GM12873 (cell line): Measurements from ENCODE around the gene NAA10.

Source experiments
- TF ChIP-seq, protein P1 (sequence below): IDR thresholded peaks from 2 replicates; pipeline ENCODE4 v1.5.1; 2012; ENCODE audit warnings: low read depth, mild to moderate bottlenecking, moderate library complexity, low read length, control low read depth; ENCODE audit not compliant: insufficient read depth; ENCODE audit errors: missing control alignments

The NAA10 gene

DNA sequence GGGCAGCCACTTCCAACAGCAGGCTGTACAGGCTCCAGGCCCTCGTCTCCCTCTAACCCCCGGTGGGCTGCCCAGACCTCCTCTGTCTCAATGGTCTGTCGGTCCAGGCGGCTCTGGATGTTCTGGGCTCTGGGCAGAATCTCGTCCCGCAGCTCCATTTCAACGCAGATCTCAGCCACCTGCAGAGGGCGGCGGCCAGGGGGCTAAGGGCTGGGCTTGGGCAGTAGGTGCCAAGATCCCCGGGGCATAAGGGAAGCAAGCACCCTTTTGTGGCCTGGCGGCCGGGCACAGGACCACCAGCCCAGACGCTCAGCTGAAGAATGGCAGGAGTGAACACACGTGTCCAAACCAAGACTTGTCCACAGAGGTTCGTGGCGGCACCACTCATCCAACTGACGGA lies 21.1 kb downstream of the NAA10 start:
- TF ChIP-seq, protein P1, sequence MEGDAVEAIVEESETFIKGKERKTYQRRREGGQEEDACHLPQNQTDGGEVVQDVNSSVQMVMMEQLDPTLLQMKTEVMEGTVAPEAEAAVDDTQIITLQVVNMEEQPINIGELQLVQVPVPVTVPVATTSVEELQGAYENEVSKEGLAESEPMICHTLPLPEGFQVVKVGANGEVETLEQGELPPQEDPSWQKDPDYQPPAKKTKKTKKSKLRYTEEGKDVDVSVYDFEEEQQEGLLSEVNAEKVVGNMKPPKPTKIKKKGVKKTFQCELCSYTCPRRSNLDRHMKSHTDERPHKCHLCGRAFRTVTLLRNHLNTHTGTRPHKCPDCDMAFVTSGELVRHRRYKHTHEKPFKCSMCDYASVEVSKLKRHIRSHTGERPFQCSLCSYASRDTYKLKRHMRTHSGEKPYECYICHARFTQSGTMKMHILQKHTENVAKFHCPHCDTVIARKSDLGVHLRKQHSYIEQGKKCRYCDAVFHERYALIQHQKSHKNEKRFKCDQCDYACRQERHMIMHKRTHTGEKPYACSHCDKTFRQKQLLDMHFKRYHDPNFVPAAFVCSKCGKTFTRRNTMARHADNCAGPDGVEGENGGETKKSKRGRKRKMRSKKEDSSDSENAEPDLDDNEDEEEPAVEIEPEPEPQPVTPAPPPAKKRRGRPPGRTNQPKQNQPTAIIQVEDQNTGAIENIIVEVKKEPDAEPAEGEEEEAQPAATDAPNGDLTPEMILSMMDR, result no peak

DNA sequence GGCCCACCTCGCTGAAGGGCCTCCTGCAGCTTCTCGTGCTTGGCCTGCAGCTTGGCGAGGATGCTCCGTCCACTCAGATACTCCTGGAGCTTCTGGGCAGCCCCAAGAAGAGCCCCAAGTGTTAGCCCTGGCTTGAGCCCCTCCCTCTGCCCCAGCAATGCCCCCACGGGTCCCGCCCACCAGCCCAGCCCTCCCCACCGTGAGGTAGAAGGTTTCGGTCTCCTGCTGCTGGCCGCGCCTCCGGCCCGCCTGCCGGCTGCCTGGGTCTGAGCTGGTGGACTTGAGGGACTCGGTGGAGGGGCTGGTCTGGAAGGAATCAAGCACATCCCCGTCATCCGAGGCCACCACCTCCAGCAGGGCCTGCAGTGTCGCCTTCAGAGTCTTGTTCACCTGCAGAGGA lies 21.6 kb downstream of the NAA10 start:
- TF ChIP-seq, protein P1, result no peak

DNA sequence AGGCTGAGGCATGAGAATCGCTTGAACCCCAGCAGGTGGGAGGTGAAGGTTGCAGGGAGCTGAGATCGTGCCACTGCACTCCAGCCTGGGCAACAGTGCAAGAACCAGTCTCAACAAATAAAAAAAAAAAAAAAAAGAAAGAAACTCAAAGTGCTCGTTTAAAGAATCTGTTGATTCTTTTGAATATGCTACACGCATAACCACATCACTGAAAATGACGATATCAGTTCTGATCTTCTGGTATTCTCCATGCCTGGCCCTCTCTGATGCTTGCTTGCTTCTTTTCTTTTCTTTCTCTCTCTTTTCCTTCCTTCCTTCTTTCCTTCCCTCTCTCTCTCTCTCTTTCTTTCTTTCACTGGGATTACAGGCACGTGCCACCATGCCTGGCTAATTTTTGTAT lies 23.0 kb downstream of the NAA10 start:
- TF ChIP-seq, protein P1, result no peak

DNA sequence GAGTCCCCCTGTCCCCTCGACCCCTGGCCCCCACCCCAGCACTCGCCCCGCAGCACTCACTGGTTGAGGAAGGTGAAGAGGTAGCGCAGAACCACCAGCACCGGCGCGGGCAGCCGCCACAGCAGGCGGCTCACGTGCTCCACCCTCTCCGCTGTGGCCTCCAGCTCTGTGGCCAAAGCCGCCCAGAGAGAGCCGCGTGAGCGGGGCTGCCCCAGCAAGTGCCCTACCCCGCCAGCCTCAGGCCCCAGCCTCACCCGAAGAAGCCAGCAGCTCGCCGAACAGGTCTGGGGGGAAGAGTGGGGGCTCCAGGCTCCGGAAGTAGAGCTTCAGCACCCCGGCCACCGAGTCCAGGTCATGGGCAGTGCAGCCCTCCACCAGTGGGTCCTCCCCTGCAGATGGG lies 24.4 kb downstream of the NAA10 start:
- TF ChIP-seq, protein P1, result no peak

DNA sequence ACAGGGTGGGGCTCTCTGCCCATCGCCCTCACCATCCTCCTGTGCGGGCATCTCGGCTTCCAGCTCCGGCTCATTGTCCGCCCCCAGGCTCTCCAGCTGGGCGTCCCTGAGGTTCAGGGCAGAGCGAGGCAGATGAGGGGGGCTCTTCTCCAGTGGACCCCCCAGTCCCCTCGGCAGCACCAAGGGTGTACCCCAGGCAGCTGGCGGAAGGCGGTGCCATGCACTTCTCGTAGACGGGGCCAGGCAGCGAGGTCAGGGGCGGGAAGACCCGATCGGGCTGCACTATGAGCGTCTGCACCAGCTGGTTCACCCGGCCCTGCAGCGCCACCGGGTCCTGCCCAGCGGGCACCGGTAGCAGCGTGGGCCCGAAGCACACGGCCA lies 24.9 kb downstream of the NAA10 start:
- TF ChIP-seq, protein P1, result no peak

DNA sequence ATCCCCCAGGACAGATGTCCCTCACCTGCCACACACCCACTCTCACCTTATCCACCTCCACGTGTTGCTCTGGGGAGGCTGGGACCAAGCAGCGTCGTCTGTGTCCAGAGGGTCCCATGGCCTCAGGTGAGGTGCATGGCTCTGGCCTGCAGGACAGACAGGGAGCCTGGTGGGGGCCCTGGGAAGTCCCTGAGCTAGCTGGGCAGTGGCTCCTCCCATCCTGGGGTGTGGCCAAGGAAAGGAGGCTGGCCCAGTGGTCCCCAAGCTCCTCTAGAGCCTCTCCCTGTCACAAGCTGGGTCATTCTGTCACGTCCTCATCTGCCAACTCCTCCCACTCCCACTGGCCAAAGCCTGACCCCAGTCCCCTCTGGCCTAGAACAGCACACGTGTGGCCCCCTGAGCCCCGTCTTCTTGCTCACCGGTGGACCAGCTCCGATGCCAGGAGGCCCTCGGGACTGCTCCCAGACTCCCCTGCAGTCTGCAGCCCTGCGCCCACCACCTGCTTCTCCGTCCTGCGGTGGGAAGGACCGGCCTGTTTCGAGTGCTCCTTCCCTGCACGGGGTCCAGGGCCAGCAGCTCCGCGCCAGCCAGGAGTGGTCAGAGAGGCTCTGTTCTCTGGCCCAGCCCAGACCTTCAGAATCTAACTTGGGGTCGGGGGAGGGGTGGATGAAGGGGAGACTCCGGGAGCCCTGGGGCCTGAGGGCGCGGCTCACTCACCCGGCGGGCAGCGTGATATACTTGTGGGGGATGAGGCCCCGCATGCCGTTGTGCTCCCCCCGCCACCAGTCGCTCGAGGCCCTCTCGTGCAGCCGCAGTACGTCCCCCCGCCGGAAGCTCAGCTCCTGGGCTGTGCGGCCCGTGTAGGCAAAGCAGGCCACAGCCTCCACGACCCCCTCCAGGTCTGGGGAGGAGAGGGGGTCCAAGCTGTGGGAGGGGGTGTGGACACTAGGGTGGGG lies 25.5 kb downstream of the NAA10 start:
- TF ChIP-seq, protein P1, result no peak

DNA sequence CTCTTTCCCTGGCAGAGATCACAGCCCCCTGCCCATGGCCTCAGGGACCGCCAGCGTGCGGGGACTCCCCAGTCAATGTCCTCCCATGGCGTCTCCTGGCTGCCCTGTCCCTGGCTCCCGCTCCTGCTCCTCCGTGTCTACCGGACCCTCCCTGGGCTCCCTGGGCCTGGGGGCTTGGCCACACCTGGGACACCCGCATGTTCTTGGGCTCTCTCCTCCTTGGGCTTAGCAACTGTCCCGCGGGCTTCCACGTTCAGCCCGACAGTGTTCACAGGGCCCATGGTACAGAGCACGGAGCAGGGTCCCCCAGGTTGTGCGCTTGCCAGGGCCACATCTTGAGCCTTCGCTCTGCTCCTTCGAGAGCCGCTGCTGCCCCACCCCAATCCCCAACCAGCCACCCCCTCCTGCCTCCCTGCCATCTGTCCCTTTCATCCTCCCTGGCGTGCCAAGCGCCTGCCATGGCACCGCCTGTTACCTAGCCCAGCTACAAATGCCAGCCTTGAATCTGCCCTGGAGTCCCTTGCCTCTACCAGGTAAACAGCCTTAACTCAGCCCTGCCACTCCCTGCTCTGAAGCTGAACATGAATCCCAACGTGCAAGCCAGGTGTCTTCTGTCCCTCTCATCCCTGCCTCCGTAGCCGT lies 26.5 kb downstream of the NAA10 start:
- TF ChIP-seq, protein P1, result no peak
